ENCODE results near the gene SPAG16.

GRCh38 chr2:214169736-214170135 is 885.5 kb downstream of the SPAG16 start:
- TF ChIP-seq CTCF (conservative IDR thresholded peaks at IDR 0.05; ENCODE audit: low read length) (no peak), EZH2phosphoT487 (IDR thresholded peaks at IDR 0.05; ENCODE audit: borderline replicate concordance) (no peak)
